ENCODE data around the gene SMIM3.

DNA sequence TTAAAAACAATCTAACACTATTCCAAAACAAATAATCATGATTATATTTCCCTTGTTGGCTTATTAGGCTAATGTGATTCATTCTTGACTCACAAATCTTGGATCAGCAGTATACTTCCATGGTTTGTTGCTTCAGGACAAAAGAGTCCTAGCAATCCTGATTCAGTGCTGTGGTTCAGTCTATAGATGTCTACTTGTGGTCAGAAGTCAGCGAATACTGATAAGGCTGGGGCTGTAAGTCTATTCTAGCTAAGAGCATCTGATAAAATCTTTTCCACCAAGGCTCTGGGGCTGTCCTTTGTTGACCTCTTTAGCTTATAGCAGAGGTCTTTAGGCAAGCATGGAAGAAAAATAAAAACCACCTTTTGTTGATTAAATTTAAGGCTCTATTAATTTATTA, 4.4 kb upstream of the SMIM3 start:
- TF ChIP-seq, protein P1, sequence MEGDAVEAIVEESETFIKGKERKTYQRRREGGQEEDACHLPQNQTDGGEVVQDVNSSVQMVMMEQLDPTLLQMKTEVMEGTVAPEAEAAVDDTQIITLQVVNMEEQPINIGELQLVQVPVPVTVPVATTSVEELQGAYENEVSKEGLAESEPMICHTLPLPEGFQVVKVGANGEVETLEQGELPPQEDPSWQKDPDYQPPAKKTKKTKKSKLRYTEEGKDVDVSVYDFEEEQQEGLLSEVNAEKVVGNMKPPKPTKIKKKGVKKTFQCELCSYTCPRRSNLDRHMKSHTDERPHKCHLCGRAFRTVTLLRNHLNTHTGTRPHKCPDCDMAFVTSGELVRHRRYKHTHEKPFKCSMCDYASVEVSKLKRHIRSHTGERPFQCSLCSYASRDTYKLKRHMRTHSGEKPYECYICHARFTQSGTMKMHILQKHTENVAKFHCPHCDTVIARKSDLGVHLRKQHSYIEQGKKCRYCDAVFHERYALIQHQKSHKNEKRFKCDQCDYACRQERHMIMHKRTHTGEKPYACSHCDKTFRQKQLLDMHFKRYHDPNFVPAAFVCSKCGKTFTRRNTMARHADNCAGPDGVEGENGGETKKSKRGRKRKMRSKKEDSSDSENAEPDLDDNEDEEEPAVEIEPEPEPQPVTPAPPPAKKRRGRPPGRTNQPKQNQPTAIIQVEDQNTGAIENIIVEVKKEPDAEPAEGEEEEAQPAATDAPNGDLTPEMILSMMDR (conservative IDR thresholded peaks at IDR 0.05; ENCODE audit: low read depth in 2 of 2) = no peak
- TF ChIP-seq, protein P2, sequence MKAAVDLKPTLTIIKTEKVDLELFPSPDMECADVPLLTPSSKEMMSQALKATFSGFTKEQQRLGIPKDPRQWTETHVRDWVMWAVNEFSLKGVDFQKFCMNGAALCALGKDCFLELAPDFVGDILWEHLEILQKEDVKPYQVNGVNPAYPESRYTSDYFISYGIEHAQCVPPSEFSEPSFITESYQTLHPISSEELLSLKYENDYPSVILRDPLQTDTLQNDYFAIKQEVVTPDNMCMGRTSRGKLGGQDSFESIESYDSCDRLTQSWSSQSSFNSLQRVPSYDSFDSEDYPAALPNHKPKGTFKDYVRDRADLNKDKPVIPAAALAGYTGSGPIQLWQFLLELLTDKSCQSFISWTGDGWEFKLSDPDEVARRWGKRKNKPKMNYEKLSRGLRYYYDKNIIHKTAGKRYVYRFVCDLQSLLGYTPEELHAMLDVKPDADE (IDR thresholded peaks at IDR 0.05) = no peak

Data from GM23338 (cell line).